DND-41 (cell line): ENCODE data around the gene CCDC167.

Source experiments
- EZH2 ChIP-seq: IDR thresholded peaks from 3 replicates; pipeline ENCODE4 v1.6.1; 2012; ENCODE audit warnings: borderline replicate concordance, low read depth, mild to moderate bottlenecking, moderate library complexity, low read length, inconsistent platforms; ENCODE audit not compliant: severe bottlenecking
- TF ChIP-seq, protein P1 (sequence below): IDR thresholded peaks from 2 replicates; pipeline ENCODE4 v1.5.1; 2012; ENCODE audit warnings: borderline replicate concordance, low read length, moderate library complexity, mild to moderate bottlenecking; ENCODE audit not compliant: poor library complexity, severe bottlenecking; ENCODE audit errors: extremely low read depth

DNA sequence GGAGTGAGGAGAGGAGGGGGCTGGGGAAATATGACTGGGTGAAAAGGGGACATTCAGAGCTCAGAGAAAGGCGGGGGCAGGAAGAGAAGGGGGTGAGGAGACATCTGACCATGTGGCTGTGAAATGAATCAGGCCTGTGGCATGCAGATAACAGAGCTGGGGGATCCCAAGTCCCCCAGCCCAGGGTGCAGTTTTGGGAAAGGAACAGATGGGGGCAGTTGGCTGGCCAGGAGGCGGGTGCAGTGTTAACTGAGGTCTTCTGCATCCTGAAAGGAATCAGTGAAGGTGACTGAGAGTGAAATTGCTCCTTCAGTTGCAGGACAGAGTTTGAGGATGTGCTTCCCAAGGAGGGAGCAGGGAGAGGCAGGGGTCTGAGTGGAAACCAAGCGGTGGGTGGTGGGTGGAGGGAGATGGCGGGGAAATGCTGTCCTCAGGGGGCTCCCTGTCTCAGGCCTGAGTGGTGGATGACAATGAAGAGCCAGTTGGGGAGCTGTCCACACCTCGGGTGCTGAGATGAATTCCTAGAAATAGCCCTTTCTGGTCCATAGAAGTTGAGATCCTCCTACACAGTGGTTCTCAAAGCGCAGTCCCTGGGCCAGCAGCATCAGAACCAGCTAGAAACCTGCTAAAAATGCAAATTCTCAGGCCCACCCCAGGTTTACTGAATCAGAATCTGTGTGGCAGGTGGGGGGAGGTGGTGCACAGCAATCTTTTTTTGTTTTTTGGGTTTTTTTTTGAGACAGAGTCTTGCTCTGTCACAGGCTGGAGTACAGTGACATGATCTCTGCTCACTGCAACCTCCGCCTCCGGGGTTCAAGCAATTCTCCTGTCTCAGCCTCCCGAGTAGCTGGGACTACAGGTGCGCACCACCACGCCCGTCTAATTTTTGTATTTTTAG lies 26.0 kb upstream of the CCDC167 start:
- TF ChIP-seq EZH2 = no peak
- TF ChIP-seq, protein P1, sequence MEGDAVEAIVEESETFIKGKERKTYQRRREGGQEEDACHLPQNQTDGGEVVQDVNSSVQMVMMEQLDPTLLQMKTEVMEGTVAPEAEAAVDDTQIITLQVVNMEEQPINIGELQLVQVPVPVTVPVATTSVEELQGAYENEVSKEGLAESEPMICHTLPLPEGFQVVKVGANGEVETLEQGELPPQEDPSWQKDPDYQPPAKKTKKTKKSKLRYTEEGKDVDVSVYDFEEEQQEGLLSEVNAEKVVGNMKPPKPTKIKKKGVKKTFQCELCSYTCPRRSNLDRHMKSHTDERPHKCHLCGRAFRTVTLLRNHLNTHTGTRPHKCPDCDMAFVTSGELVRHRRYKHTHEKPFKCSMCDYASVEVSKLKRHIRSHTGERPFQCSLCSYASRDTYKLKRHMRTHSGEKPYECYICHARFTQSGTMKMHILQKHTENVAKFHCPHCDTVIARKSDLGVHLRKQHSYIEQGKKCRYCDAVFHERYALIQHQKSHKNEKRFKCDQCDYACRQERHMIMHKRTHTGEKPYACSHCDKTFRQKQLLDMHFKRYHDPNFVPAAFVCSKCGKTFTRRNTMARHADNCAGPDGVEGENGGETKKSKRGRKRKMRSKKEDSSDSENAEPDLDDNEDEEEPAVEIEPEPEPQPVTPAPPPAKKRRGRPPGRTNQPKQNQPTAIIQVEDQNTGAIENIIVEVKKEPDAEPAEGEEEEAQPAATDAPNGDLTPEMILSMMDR = no peak
